GM21360 (cell line): ENCODE results near the gene DCDC1.
A peak's percentile ranks its signal among the peaks of the same experiment; 100 is the strongest.
"Not testable (repeated sequence)": the region's sequence is repeated elsewhere in the genome, so short reads cannot be mapped to it uniquely, and the experiment has no call there.

ENCODE experiments used
- ATAC-seq: cut with Tn5 transposase; IDR thresholded peaks from one replicate; pipeline ENCODE4 v1.9.1; 2021; ENCODE audit warnings: mild to moderate bottlenecking, moderate library complexity; ENCODE audit not compliant: unreplicated experiment

DCDC1 gene

DNA sequence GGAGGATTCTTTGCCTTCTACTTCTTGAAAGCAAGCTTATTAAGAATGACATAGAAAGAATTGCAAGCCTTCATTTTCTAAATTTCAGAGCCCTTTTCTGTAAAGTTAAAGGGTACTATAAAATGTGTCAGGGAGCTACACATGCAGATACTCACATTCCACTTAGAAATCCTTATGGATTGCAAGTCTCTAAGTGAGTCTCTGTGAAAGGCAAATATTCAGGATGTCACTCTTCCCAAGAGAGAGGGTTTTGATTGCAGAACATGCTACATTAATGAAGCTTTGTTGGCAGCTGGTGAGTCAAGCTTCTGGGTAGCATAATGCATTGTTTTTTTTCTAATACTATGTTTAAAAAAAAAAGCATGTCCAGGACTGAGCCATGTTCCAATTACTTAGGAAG is 369.2 kb downstream of the DCDC1 start:
- no peak for ATAC-seq

DNA sequence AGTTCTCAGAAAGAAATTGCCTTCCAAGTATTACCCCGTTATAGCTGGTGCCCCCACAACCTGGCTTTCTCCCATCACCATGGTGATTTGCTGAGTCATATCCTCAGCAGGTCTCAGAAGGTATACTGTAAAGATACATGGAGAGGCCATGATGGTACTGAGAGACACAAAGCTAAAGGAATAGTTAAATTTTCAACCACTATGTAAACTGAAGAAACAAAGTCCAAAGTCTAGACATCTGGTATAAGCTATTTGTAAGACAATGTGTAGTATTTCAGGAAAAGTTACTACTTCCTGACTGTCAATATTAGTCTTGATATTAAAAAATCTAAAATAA is 377.1 kb downstream of the DCDC1 start:
- peak; percentile 53 for ATAC-seq

DNA sequence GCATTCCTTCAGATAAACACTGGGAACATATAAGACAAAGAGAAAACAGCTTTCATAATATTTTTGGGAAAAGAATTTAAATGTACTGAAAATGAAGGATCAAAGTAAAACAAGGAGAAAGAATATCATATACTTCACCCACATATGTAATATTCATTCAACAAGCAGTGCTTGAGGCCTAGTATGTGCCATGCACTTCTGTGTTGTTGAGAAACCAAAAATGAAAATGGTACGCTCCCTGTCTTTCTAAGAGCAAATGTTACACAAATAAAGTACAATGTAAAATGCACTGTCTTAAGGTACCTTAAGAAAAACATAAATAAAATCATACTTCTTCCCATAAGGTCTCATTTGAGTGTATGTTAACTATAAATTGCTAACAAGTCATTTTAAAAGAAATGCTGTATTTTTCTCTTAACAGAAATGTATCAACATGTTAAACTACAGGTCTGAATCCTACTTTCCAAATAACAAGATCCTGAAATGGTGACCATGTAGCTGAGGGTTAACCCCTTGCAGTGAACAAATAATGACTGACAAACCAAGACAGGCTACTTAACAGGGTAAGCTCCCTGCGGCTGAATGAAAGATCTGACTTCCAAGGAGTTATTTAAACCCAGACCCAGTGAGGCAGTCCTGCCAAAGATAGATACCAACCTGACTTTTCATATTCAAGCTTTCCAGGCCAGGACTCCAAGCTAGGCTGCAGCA is 377.6 kb downstream of the DCDC1 start:
- peak; percentile 15 for ATAC-seq

- ATAC-seq, result no peak
These were observed 378.2 kb downstream of the DCDC1 start for GRCh38 chr11:30991376-30991775.

- ATAC-seq, result no peak
These were observed 378.8 kb downstream of the DCDC1 start for GRCh38 chr11:30990625-30991296.

- no peak for ATAC-seq
These were observed 381.7 kb downstream of the DCDC1 start for GRCh38 chr11:30987819-30988218.

GRCh38 chr11:30985536-30985935 is 384.0 kb downstream of the DCDC1 start:
- ATAC-seq, result no peak

GRCh38 chr11:30984827-30985226 is 384.7 kb downstream of the DCDC1 start:
- ATAC-seq, result no peak

DNA sequence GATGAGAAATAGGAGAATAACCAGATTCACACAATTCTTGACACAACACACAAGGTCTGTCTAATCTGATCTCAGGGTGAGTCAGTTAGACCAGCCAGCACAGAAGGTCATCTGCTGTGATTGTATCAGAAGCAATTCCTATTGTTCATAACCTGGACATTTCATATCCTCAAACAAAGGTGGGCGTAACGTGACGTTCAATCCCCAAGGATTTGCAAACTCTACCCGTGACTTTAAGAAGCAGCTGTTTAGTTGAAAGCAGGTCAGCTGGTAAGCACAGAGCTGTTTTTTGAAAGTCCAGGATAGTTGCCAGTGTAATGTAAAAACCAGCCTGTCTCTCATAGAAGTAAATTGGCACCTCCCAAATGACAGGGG is 385.1 kb downstream of the DCDC1 start:
- ATAC-seq, result no peak

- ATAC-seq, result no peak
These were observed 385.6 kb downstream of the DCDC1 start for GRCh38 chr11:30983776-30984441.

GRCh38 chr11:30983143-30983542 is 386.4 kb downstream of the DCDC1 start:
- no peak for ATAC-seq

DNA sequence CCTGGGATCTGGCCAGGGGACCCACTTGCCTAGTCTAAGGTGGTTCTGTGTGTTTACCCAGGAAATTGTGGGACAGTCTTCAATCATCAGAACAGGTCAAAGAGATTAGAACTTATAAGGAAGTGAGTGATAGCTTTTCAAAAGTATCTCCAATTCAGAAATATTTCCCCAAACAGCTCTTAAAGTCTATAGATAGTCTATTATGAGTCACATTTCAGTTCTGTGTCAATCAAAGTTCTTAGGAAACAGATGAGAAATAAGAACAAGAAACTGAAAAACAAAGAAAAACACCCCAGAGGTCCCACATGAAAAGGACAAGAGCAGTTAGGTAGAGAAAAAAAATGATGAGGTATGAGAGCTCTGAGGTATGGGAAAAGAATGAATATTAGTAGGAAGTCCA is 402.0 kb downstream of the DCDC1 start:
- no peak for ATAC-seq

GRCh38 chr11:30960387-30960992 is 409.0 kb downstream of the DCDC1 start:
- no peak for ATAC-seq

GRCh38 chr11:30956751-30957150 is 412.8 kb downstream of the DCDC1 start:
- no peak for ATAC-seq

- ATAC-seq, result no peak
These were observed 419.7 kb downstream of the DCDC1 start for GRCh38 chr11:30949838-30950237.

- ATAC-seq, result not testable (repeated sequence)
These were observed 421.8 kb downstream of the DCDC1 start for GRCh38 chr11:30947715-30948114.

DNA sequence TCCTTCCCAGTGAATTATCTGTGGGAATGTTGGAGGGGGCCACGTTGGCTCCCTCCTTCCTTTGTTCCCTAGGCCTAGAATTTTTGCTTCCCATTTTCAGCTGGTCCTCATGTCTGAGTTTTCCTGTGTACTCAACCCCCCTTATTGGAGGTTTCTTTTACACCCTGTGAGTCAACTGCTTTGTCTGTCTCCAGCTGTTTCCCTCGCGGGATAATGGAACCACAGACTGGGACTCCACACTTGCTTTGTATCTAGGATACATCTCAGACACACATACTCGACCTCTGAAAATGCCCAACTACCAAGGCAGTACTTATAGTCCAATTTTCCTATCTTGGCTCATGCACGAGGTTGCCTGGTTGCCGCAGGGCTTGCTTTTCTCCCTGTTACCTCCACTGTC is 430.7 kb downstream of the DCDC1 start:
- no peak for ATAC-seq

- no peak for ATAC-seq
These were observed 431.4 kb downstream of the DCDC1 start for GRCh38 chr11:30938171-30938570.

DNA sequence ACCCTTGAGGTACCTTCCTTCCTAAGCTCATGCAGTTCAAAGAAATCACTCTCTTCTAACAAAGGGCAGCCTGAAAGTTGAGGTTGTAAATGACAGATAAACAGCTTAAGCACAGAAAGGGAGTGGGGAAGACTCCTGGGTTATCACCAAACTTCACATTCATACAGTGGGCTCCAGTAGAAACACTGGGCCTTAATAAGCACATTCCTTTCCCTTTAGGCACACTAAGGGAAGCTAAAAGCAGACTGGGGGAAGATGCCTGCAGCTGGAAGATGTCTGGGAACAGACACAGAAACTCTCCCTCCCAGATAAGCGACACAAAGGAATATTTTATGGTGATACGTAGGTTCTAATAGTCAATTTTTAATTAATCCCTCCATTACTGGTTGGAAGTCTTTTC is 433.0 kb downstream of the DCDC1 start:
- no peak for ATAC-seq

DNA sequence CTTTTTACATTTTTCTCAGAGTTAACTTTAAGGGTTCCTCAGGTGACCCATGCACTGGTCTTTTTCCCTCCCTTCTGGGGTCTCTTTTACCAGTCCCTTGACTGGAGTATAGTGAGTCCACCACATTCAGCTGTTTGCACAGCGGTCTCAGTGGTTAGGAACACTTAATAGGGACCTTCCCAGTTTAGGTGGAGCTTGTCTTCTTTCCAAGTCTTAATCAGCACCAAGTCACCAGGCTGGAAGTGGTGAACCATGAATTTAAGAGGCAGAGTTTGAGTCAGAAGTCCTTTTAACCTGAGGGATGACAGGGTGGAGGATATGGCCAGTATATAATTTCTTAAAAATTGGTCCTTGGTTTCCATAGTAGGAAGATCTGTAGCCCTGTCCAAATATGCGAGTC is 433.7 kb downstream of the DCDC1 start:
- no peak for ATAC-seq

- ATAC-seq, result no peak
These were observed 443.4 kb downstream of the DCDC1 start for GRCh38 chr11:30926130-30926529.

DNA sequence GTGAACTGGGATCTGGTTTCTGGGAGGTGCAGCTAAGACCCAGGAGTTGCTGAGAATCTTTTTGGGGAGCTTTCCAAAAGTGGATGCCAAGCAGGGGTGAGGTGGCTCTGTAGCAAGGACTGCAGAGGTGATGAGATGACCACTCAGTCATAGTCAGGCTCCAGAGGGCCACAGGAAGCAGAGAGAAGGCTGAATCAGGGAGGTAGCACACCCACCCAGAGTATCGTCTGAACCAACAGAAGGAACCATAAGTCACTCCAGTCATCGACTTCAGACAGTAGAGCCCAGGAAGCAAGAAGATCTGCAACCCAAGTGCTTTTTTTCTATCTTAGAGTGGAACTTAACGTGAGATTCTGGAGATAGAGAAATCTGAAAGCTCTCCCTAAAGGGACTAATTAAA is 447.7 kb downstream of the DCDC1 start:
- ATAC-seq, result no peak
